Spleen (tissue), 11 donors: ENCODE results near the gene RTL10. TPM values are rescaled to one million over a fixed set of nuclear protein-coding genes. Genes with fewer than 3 reads are reported as not detected.

Experiments used
- DNase-seq: peaks from one replicate; pipeline ENCODE4 v3.0.0-alpha.2; 2020
- H3K27ac ChIP-seq, 8 donors: fragments of 200-600 bp; sonication (generic) in 7 of 8; 1 replicate in 4 of 8; 2 replicates in 4 of 8; pipeline versions ENCODE4 v1.5.0 to v1.8.0; 2016 to 2021; ENCODE audit warnings: inconsistent platforms in 4 of 8, mild to moderate bottlenecking in 4 of 8, moderate library complexity in 1 of 8
- H3K27me3 ChIP-seq, 7 donors: fragments of 200-600 bp; sonication (generic) in 6 of 7; replicated peaks in 1 of 7; 1 replicate in 4 of 7; 2 replicates in 3 of 7; pipeline versions ENCODE4 v1.5.0 to v1.8.0; 2016 to 2021; ENCODE audit warnings: inconsistent platforms in 3 of 7, mild to moderate bottlenecking in 1 of 7
- H3K36me3 ChIP-seq, 6 donors: fragments of 200-600 bp; sonication (generic) in 5 of 6; 1 replicate in 4 of 6; 2 replicates in 2 of 6; pipeline versions ENCODE4 v1.5.0 to v1.8.0; 2016 to 2021; ENCODE audit warnings: inconsistent platforms in 2 of 6
- H3K4me1 ChIP-seq, 6 donors: fragments of 200-600 bp; sonication (generic) in 5 of 6; 1 replicate in 3 of 6; 2 replicates in 3 of 6; pipeline versions ENCODE4 v1.5.0 to v1.8.0; 2016 to 2021; ENCODE audit warnings: inconsistent platforms in 3 of 6
- H3K4me3 ChIP-seq, 8 donors: fragments of 200-600 bp; sonication (generic) in 7 of 8; 1 replicate in 4 of 8; 2 replicates in 4 of 8; pipeline versions ENCODE4 v1.5.0 to v1.8.0; 2016 to 2021; ENCODE audit warnings: inconsistent platforms in 4 of 8, mild to moderate bottlenecking in 4 of 8, moderate library complexity in 2 of 8
- H3K9me3 ChIP-seq, 8 donors: fragments of 200-600 bp; sonication (generic) in 7 of 8; 1 replicate in 4 of 8; 2 replicates in 4 of 8; pipeline versions ENCODE4 v1.5.0 to v1.8.0; 2016 to 2021; ENCODE audit warnings: inconsistent platforms in 4 of 8
- POLR2A ChIP-seq, 3 donors: fragments of 450-650 bp; IDR thresholded peaks; one replicate each; pipeline ENCODE4 v1.5.1; 2017; ENCODE audit warnings: antibody characterized with exemption in 3 of 3, mild to moderate bottlenecking in 1 of 3
- POLR2AphosphoS5 ChIP-seq, 3 donors: sonication (generic); formaldehyde crosslinking; IDR thresholded peaks; one replicate each; pipeline ENCODE4 v1.5.1; 2017; ENCODE audit warnings: antibody characterized with exemption in 3 of 3
- WGBS, 5 donors: extraction: QIAGEN DNeasy Blood & Tissue Kit in 3 of 5; methylation state at CpG; one replicate each; pipeline versions ENCODE4 v1.1.5 to v1.1.7; 2013 to 2018; 5-methylcytosine and 5-hydroxymethylcytosine counted together
- intact Hi-C: fragments of 100-400 bp; cut with DNase I; formaldehyde crosslinking; loops from one replicate; pipeline ENCODE4 v1.15.0; 2023; ENCODE audit warnings: low total_unique reads
- polyA plus RNA-seq, 3 donors: library from polyadenylated mRNA; stranded (reverse); fragments of 200-250 nt; gene quantifications; one replicate each; pipeline ENCODE4 v1.2.1, GENCODE V29; 2013
- total RNA-seq, 7 donors: library from RNA; depleted of rRNA in 3 of 7; stranded (reverse); fragments of >200 nt in 3 of 7; fragmentation: NEBNext Ultra II Directional in 4 of 7; extraction: Animal tissue kit (Norgen Biotek cat#: 25700) in 4 of 7; gene quantifications; one replicate each; pipeline versions ENCODE4 v1.1.0 to v1.2.1, GENCODE V29; 2016 to 2021
- TF ChIP-seq, protein P1 (sequence below), 11 experiments: fragments of 200-600 bp in 7 of 11; fragments of 450-650 bp in 4 of 11; sonication (generic) in 4 of 11; IDR thresholded peaks in 8 of 11; conservative IDR thresholded peaks in 3 of 11; 1 replicate in 7 of 11; 2 replicates in 4 of 11; pipeline versions ENCODE4 v1.4.0 to v1.8.0; 2016 to 2021; ENCODE audit warnings: antibody characterized with exemption in 11 of 11, inconsistent platforms in 4 of 11, mild to moderate bottlenecking in 1 of 11
- donor health status: healthy with polysubstance abuse.
- donor health status: DM: no; HTN: no; CAD: no; lungs with moderate emphysema.
- donor health status: DM: no; HTN: no; CAD: no.
- donor health status: Bipolar disorder and iron deficiency.
- donor health status: healthy.
- donor health status: DM: no; HTN: no; CAD: no.
- donor health status: DM: yes; HTN: yes; CAD: no.

RTL10 gene
- total and polyA plus RNA-seq, 10 donors: 8.3 to 22.9 (median 17.8) TPM

DNA sequence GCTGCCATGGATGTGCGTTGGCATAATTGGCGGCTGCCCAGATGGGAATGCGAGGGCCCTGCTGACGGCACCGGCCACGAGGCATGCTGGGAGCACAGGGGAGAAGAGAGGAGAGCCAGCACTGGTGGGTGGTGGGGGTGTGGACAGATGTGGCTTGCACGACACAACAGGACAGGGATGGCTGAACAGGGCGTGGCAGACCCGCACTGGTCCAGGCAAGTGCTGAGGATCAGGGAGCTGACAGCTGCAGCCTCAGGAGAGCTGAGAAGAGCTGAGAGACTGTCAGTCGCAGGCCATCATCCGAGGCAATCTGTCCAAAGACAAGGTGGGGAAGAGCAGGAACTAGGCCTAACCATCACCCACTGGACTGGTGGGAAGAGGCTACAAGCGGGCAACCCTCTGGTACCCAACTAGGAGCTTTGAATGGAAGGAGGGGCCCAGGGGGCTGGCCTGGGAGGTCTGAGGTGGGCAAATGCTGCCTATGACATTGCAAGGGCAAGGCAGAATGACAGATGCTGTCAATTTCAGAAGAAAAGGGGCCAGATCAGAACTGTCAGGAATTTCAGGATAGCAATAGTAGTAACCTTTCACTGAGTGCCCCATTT is 2.4 kb downstream of the RTL10 start:
- intact Hi-C loops: no loop called here
- no peak overlapping the region for H3K27ac ChIP-seq

DNA sequence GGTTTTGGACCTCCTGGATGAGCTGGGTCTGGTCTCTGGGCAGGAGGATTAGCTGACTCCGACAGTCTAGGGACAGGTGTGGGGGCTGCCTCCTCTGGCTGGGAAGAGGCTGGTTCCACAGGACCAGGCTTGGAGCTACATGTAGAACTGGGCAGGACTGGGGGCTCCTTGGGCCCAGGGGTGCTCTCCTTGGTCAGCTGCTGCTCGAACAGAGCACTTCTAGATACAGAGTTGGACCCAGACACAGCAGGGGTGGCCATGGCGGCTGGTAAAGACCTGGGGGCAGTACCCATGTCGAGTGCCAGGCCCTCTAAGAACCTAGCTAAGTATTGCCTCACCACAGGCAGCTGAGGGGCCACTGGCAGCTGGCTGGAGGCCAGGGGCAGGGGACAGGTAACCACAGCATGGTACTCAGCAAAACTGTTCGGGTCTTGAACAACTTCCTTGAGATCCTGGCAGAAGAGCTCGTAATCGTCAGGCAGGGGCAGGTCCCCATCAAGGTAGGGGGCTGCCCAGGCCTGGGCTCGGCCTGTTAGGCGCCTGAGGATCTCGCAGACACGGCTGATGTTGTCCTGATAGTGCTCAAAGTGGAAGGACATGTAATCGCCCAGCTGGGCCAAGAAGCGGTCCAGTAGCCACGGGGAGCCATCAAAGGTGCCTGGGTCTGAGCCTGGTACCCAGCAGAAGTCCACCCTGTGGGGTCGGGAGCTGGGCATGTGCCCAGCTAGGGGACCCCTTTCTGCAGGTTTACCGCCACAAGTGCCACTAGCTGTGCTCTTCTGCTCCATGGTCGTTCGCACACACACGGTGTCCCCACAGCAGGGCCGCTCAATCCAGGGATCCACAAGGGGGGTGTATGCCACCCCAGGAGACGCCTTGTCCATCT is 3.1 kb downstream of the RTL10 start:
- intact Hi-C loops: no loop called here
- no peak overlapping the region for H3K27ac ChIP-seq
- H3K9me3 ChIP-seq: no peaks in the 10 kb centered on the region
- no peak for DNase-seq
- peaks cover 18 to 82% (median 54%) of the 10 kb centered on the region in 6 donors for H3K4me1 ChIP-seq
- no peaks in the 10 kb centered on the region for H3K27me3 ChIP-seq
- no peak overlapping the region for H3K4me3 ChIP-seq
- H3K36me3 ChIP-seq: peaks cover 0 to 47% (median 22%) of the 10 kb centered on the region in 6 donors
- 77 to 95% (median 90%) methylated on average over 8 to 21 of the region's 21 CpGs for WGBS, 5 donors
- no peak for TF ChIP-seq POLR2A (IDR thresholded peaks at IDR 0.05)

More for the DNA sequence above, 2.4 kb downstream of the RTL10 start:
- Histone ChIP-seq H3K36me3 (peaks cover 0 to 39% (median 22%) of the 10 kb centered on the region in 6 donors), H3K27me3 (no peaks in the 10 kb centered on the region), H3K4me3 (no peak overlapping the region), H3K9me3 (no peaks in the 10 kb centered on the region), H3K4me1 (peaks cover 18 to 86% (median 57%) of the 10 kb centered on the region in 6 donors)
- DNase-seq: no peak
- no peak for TF ChIP-seq POLR2AphosphoS5 (IDR thresholded peaks at IDR 0.05)
- TF ChIP-seq POLR2A (IDR thresholded peaks at IDR 0.05): no peak
- TF ChIP-seq, protein P1, sequence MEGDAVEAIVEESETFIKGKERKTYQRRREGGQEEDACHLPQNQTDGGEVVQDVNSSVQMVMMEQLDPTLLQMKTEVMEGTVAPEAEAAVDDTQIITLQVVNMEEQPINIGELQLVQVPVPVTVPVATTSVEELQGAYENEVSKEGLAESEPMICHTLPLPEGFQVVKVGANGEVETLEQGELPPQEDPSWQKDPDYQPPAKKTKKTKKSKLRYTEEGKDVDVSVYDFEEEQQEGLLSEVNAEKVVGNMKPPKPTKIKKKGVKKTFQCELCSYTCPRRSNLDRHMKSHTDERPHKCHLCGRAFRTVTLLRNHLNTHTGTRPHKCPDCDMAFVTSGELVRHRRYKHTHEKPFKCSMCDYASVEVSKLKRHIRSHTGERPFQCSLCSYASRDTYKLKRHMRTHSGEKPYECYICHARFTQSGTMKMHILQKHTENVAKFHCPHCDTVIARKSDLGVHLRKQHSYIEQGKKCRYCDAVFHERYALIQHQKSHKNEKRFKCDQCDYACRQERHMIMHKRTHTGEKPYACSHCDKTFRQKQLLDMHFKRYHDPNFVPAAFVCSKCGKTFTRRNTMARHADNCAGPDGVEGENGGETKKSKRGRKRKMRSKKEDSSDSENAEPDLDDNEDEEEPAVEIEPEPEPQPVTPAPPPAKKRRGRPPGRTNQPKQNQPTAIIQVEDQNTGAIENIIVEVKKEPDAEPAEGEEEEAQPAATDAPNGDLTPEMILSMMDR (IDR thresholded peaks at IDR 0.05 in 8 of 11, conservative IDR thresholded peaks at IDR 0.05 in 3 of 11): no peak
- WGBS, 5 donors: 89 to 99% (median 94%) methylated on average over 12 of the region's 12 CpGs

DNA sequence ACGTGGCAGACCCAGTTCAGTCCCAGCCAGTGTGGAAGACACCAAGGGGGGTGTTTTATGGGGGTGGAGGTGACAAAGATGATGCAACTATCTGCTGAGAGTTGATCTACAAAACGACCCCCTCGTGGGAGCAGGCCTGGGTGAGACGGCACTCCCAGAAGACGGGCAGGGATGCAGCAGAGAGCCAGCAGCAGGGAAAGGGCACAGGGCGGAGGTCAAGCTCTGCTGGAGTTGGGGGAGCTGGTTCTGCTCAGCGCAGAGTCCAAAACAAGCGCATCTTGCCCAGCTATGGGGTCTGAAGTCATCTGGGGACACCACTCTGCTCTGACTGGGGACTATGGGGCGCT is 3.9 kb downstream of the RTL10 start:
- Histone ChIP-seq H3K27me3 (no peaks in the 10 kb centered on the region), H3K9me3 (no peaks in the 10 kb centered on the region), H3K4me3 (no peak overlapping the region), H3K27ac (no peak overlapping the region), H3K36me3 (peaks cover 0 to 47% (median 22%) of the 10 kb centered on the region in 6 donors), H3K4me1 (peaks cover 19 to 82% (median 51%) of the 10 kb centered on the region in 6 donors)
- 79 to 87% (median 84%) methylated on average over 8 to 9 of the region's 9 CpGs for WGBS, 5 donors
- DNase-seq: no peak
- TF ChIP-seq POLR2A (IDR thresholded peaks at IDR 0.05) (no peak), POLR2AphosphoS5 (IDR thresholded peaks at IDR 0.05) (no peak)
- TF ChIP-seq, protein P1 (IDR thresholded peaks at IDR 0.05 in 8 of 11, conservative IDR thresholded peaks at IDR 0.05 in 3 of 11): no peak
- intact Hi-C loops: no loop called here

DNA sequence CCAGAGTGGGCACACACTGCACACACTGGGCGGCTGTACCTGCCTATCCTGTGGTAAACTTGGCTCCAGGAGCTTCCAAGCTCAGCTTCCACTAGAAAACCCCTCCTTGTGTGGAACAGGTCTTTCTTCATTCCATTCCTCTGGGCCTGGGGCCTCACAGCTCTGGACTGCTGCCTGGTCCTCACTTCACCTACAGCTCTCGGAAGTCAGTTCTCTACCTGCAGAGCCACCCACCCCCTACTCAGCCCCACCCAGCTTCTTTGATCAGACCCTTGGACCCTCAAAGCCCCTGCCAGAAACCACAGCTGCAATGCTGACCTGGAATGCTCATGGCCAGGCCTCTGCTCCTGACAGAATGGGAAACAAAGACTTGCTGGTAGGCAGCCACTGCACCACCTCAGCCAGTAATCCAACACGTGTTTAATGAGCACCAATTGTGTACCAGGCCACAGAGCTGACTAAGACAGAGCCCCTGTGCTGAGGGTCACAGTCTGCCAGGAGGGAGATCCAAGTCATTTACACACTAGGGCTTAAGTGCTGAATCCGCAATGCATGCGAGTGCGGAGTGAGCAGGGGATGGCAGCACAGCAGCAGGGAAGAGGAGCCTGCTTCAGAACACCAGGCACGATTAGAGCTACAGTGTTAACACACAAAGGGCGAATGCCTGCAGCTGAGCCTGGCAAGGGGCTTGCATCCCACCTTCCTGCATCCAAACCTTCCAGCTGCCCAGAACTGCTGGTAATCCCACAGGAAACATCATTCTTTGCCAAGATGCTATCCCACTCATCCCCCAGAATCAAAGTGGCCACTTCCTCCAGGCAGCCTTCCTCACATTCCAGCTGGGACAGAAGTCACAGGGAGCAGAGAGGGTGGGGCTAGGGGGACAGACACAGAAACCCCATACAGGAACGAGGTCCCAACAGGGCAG is 4.6 kb downstream of the RTL10 start:
- peaks cover 0 to 47% (median 22%) of the 10 kb centered on the region in 6 donors for H3K36me3 ChIP-seq
- DNase-seq: no peak
- 88 to 92% (median 91%) methylated on average over 6 to 9 of the region's 9 CpGs for WGBS, 5 donors

More for the DNA sequence above, 4.6 kb downstream of the RTL10 start:
- Histone ChIP-seq H3K4me1 (peaks cover 22 to 82% (median 52%) of the 10 kb centered on the region in 6 donors), H3K9me3 (no peaks in the 10 kb centered on the region), H3K27ac (peak overlapping the region in 1 of 8 donors; percentile 20), H3K4me3 (no peak overlapping the region), H3K27me3 (no peaks in the 10 kb centered on the region)
- TF ChIP-seq, protein P1 (IDR thresholded peaks at IDR 0.05 in 8 of 11, conservative IDR thresholded peaks at IDR 0.05 in 3 of 11): no peak
- intact Hi-C loops: no loop called here
